ENCODE data around the gene FPR1.

The FPR1 gene

GRCh38 chr19:51703575-51704515 lies 47.8 kb downstream of the FPR1 start:
- DNase-seq = peak; percentile 97

- no peak for DNase-seq
Measured at GRCh38 chr19:51702825-51703574, 48.7 kb downstream of the FPR1 start.

GRCh38 chr19:51702103-51702824 lies 49.4 kb downstream of the FPR1 start:
- peak; percentile 46 for DNase-seq

GRCh38 chr19:51701468-51702100 lies 50.1 kb downstream of the FPR1 start:
- no peak for DNase-seq

- no peak for DNase-seq
Measured at GRCh38 chr19:51699170-51699569, 52.5 kb downstream of the FPR1 start.

- DNase-seq = no peak
Measured at GRCh38 chr19:51698296-51698695, 53.4 kb downstream of the FPR1 start.

- DNase-seq = no peak
Measured at GRCh38 chr19:51697169-51697776, 54.4 kb downstream of the FPR1 start.

- no peak for DNase-seq
Measured at GRCh38 chr19:51696606-51697005, 55.1 kb downstream of the FPR1 start.

Measured in stimulated activated CD4-positive, alpha-beta T cell treated with anti-CD3 and anti-CD28 coated beads, Interleukin-4, amount 100 ng/mL, for 24 hours (primary cell).